NCI-H1417 (cell line): ENCODE measurements around the gene SIGLEC6.
A peak's percentile ranks its signal among the peaks of the same experiment; 100 is the strongest.

Experiments
- DNase-seq, 3 experiments: peaks; one replicate each; lab custom pipeline; 2025; lab: John Stamatoyannopoulos, UW

Gene SIGLEC6

DNA sequence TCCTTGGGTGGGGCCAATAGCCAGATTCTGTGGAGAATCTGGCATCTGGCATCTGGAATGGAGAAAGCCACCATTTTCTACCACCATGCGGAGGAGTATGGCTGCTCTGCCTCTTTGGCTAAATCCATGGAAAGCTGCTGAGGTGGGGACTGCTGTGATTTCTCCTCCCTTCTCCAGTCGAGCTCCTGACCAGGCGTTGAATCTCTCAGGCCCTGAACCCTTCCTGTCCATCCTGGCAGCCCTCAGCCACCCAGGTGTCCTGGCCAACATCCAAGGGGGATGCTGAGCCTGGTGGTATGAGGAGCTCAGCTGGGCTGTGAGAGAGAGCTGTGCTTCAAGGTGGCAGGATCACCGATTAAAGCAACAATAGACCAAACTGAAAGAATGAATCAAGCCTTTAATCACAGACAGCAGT lies 17.4 kb upstream of the SIGLEC6 start:
- DNase-seq: no peak

DNA sequence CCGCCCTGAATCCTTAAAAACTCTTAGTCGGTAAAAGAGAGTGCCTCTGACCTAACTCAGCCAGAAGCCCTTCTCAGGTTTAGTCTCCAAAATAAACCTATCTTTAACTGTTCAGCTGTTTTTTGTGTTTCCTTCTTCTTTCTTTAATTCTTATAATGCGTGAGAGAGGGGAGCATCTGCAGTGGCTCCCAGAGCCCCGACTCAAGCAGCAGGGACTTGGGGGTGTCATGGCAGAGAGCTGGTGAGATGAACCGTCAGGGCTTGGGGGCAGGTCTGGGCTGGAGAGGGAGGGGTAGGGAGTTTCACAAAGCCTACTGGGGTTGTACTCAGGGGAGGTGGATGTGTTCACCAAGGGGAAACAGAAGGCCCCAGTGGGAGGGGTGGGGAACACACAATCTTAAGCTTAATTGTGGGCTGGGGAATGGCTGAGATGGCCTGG lies 16.8 kb upstream of the SIGLEC6 start:
- no peak for DNase-seq

DNA sequence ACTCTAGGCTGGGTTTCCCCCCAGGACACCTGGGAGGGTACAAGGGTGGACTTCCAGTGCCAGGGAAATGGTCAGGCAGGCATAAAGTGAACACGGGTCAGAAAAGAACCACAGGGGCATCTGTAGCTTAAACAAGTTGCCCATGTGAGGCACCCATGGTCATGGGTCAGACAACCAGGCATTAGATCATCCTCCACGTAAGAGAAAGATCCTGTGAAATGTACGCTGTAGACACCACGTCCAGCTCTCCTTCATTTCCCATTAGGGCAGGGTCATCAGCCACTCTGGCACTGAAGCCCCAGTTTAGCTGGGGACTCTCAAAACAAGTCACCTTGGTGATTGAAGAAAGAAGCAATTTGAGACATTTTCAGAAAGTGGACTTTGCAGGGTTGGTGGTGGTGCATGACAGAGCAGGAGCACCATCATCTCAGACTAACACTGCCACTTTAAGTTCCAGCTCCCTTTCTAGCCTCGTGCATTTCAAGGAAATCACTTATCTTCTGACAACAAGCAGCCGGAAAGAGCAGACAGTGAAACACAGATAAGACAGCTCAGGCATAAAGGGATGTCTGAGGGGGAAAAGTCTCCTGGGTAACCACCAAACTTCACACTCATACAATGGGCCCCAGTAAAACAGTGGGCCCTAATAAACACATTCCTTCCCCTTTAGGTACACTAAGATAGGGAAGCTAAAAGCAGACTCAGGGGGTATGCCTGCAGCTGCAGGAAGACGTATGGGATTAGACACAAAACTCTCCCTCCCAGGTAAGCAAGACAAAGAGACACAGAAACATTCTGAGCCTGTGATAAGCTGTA lies 16.1 kb upstream of the SIGLEC6 start:
- no peak for DNase-seq

DNA sequence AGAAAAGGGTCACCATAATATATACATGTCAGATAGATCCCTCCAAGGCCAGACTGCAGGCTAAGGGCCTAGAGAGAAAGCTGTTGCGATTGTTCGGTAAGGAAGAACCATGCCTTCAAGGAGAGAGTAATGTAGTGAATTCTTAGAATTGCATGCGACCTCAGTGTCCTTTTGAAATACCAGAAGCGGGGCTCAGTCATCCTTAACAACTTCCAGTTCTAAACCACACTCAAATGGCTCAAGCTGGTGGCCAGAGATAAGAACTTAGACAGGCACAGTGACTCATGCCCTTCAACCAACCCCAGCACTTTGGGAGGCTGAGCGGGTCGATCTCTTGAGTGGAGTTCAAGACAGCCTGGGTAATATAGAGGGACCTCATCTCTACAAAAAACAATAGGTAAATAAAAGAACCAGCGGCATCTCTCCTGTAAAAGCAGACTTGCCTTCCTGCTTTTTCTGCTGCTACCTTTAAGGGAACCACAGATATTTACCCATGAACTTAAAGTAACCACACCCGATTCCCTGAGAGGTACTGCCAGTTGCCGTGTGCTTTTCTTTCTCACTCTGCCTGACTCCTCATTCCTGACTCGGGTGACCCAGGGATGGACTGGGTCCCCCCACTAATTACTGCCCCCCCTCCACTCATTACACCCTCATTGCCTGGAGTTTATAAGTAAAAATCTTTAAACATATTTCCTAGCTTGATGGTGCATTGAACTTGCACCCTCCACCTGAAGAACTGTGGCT lies 15.4 kb upstream of the SIGLEC6 start:
- no peak for DNase-seq

DNA sequence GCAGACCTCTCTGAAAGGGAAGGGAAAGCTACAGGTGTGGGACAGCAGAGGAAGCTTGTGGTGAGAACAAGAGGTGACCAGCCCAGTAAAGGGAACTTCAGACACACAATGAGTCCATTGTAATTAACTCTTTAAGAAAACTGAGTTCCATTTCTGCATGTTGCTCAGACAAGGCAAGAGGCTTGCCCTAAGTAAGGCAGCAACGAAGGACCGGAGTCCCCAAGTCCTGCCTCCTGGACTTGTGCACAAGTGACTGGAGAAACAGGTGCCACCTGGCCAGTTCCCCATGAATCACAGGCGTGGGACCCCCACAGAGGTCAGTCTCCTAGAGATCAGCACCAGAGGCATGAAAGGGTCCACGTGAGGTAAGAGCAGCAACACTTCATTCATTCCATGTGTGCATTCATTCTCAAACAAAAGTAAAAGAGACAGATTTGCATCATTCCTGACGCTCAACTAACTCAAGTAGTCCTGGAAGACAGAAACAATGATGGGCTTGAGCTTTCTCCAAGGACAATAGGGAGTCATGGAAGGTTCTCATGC lies 14.7 kb upstream of the SIGLEC6 start:
- DNase-seq: no peak

DNA sequence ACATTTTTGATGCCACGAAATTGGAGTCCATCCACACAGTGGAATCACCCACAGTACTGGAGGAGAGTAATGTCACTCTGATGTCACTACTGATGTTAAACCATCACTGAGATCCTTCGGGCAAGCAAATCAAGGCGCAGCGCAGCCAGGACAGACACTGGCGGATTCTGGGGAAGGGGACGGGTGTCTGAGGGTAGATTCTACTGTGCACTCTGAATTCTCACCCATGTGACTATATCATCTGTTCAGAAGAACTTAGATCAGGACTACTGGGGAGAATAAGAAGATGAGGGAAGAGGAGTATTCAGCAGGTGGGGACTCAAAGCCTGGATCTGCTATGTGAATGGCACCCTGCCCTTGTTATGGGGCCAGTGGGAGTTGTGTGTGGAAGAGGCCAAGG lies 12.6 kb upstream of the SIGLEC6 start:
- no peak for DNase-seq

DNA sequence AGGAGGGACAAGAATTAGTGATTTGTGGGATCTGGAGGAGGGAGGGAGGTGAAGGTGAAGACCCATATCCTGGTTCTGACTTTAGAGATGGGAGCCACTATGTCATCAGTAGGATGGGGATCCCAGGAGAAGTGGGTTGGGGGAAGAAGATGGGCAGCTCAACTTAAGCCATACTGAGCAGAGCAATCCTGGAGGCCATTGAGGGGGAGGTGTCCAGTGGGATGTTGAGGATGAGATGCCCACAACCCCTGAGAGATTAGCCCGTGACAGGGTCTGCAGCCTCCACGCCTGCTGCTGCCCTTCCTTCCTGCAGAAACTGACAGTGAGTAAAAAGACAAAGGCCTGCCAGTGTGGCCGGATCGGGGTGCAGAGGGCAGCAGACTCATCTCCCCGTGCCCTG lies 11.2 kb upstream of the SIGLEC6 start:
- DNase-seq: no peak

DNA sequence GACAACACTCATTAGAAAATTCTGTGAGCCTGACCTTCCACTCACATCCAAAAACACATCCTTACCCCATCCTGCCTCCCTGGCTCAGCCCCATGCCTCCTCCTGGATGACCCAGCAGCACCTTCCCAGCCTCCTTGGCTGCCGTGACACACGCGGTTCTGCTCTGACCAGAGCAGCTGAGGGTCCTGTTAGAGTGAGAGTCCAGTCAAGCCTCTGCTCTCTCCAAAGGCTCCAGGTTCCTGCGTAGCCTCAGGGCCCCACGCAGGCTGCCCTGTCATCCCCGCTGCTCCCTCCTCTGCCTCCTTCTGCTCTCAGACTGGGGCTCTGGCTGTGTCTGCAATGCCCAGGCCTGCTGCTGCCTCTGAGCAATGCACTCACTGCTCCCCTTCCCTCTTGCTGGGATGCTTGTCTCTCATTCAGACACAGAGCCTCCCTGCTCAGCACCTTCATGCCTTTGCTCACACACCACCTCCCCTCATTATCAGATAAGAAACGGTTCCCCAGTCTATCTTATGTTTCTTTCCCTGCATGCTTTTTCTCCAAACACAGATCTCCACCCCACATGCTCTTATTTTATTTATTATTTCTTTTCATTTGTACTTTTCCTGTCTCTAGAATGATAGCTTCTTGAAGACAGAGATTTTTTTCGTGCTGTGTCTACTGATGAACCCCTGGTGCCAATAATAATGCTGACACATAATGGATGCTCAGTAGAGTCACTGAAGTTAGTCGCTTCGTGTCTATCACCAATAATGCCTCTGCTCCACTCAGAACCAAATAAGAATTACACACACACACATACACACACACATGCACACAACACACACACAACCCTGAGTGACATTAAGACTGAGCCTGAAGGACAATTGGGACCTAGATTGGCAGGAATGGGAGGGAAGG lies 10.2 kb upstream of the SIGLEC6 start:
- DNase-seq: no peak

DNA sequence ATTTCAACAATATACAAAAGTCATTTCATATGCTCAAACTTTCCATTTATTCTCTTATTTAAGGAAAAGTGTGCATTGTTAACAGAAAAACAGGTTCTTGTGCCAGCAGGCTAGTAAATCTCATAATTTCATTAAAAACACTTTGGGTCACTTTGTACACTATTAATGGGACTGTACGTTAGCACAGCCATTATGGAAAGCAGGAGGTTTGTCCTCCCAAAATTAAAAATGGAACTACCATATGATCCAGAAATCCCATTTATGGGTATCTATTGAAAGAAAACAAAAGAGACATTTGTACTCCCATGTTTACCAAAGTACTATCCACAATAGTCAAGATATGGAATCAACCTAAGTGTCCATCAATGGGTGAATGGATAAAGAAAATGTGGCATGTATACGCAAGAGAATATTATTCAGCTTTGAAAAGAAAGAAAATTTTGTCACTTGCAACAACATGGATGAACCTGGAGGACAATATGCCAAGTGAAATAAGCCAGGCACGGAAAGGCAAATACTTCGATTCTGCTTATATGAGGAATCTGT lies 8.4 kb upstream of the SIGLEC6 start:
- DNase-seq: no peak

DNA sequence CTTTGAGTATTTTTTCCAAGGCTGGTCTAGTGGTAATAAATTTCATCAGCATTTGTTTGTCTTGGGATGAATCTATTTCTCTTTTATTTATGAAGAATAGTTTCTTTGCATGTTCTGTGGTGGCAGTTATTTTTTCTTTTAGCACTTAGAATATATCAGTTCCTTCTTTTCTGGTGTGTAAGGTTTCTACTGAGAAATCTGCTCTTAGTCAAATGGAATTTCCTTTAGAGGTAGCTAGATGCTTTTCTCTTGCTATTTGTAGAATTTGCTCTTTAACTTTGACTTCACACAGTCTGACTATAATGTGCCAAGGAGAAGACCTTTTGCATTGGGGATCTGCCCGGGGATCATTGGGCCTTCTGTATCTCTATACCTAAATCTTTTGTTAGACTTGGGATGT lies 4.1 kb upstream of the SIGLEC6 start:
- no peak for DNase-seq

DNA sequence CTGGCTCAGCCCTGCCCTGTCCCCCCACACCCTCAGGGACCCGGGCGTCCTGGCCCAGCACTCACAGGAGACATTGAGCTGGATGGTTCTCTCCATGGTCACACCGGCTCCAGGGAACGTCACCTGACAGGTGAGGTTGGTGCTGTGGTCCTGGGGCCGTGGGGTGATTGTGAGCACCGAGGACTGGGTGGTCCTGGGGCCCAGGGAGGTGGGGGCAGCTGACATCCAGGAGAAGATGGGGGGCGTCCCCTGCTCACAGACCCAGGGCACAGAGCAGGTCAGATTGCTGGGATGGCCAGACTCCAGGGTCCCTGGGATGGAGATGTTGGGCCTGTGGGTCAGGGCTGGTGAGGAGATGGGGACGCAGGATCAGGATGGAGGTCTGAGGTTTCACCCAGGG lies 854 bp downstream of the SIGLEC6 start:
- DNase-seq: no peak

DNA sequence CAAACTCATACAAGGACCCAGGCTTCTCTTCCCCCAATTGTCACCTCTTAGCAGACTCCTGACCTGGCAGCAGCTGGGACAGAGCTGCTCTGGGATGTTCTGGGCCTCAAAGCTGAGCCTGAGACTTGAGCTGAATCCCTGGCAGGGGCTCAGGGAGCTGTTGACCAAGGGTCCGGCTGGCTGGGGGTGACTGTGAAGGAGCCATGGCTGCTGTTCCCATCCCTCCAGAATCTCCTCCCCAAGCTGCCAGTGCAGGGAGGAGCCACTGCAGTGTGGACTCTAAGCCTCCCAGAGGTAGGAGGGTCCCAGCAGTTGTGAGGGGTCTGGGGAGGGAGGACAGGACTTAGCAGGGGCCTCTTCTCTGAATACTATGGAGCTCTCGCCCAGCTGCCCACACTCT lies 2.2 kb downstream of the SIGLEC6 start:
- DNase-seq: no peak

DNA sequence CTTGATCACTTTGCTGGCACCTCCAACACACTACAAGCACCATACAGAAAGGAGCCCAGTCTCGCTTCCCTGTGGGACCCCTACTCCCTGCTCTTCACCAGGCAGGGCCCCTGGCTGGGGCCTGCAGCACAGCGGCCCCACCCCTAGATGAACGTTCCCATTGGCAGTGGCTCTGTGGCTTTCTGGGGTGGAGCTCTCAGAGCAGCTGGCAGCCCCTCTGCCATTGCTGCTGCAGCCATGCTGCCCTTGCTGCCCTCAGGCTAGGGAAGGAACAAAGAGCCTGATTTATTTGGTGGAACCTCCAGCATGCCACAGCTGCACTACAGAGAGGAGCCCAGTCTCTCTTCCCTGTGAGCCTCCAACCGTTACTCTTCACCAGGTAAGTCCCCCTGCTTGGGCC lies 5.8 kb downstream of the SIGLEC6 start:
- DNase-seq: peak in 1 of 3 experiments; percentile 1

DNA sequence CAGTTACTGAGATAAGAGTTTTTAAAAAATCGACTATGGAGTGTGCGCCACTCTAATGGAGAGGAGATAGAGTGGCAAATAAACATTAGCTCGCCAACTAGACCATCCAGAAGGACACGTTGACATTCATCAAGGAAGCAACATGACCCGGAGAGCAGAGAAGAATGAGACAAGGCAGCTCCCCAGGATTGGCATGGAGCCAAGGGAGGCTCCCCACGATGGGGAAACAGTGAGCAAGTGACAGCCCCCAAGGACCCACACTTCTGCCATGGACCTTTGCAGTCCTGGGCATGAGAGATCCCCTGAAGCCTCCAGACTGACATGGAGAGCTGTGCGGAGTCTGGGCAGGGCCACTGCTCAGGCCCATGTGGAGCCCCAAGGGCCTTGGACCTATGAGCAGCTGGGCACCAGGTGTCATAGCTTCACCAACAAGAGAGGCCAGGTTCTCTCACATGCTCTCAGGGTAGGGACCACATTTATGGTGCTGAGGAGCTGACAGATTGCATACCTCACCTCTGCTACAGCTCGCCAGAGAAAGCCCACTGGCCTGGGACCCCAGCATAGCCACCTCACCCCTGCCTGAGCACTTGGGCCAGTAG lies 6.7 kb downstream of the SIGLEC6 start:
- DNase-seq: no peak

DNA sequence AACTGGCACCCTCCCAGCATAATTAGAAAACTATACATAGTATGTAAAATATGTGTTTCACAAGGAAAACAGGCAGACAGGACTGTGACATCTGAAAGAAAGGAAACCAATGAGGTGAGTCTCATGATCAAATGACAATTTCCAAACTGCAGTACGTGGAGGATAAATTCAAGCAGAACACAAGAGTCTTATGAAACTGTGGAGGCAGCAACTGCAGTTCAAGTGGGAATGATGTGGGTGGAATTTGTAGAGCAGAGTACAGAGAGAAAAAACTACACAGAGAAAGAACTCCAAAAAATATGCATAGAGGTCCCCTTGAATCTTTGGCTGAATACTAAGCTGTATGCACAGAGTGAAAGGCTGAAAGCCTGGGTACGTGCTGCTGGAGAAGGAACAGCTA lies 9.7 kb downstream of the SIGLEC6 start:
- DNase-seq: no peak

DNA sequence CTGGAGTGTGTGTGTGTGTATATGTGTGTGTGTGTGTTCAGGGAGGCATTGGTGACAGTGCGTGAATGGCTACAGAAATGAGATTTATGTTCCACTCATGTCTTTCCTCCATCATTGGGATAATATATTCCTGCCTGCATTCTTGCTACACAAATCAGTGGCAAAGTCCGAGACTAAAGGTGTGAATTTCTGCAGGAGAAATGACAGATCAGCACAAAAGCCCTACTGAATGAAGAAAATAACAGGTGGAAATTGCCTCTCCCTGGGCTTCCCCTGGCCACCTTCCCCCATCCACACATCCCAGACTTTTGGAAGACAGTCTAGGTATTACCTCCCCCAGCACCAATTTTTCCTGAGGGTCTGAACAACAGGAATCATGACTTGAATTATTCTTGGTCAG lies 10.1 kb downstream of the SIGLEC6 start:
- DNase-seq: no peak

DNA sequence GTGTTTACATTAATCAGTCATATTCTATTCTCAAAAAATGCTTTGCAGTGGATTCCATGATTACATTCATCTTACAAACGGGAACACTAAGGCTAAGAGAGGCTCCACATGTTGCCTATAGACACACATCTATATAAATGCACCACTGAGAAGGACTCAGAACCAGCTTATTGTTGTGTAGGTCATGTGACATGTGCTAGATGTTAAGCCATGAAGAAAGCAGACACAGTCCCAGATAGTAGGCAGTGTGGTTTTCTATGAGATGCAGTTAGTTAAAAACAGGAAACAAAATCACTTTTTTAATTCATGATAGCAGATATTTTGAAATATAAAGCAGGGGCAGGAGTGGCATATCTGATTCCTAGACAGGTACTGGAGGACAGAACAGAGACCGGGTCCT lies 10.7 kb downstream of the SIGLEC6 start:
- DNase-seq: no peak

DNA sequence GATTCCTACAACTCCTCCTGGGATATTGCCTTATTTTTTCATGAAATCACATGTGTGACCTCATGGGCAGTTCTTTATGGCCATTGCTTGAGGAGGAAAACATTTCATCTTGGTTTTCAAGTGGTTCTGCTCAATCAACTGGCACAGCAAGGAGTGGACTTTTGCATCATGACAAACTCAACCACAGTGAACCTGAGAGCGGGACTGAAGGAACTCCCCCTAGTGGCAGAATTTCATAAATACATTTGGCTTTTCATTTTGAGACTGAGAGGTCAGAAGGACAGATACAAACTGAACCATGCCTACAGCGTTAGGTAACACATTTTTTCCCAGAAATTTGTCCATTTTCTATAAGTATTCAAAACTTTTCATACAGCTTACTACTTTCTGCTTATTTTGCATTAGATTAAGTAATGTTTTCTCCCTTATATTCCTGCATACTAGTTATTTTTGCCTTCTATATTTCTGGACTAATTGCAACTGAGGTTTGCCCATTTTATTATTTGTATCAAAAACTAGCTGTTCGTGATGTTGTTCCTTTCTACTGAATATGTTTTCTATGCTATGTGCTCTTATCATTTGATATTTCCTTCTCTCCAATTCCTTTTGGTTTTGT lies 16.5 kb downstream of the SIGLEC6 start:
- peak; percentile 6 to 58 (median 51) for DNase-seq

DNA sequence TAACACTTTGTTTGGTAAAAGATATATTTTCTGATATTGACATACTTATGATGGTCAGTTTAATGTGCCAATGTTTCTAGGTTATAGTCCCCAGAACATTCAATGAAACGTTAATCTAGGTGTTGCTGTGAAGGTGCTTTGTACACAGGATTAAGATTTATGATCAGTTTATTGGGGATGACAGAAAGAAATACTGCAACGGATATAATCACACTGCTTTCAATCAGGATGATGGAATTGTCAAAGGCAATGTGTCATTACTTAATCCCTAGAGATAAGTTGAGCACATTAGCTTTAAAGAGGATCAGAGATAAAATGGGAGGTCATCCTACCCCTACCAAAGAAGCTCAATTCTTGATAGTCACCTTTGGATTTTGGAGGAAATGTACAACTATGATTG lies 17.5 kb downstream of the SIGLEC6 start:
- DNase-seq: no peak

DNA sequence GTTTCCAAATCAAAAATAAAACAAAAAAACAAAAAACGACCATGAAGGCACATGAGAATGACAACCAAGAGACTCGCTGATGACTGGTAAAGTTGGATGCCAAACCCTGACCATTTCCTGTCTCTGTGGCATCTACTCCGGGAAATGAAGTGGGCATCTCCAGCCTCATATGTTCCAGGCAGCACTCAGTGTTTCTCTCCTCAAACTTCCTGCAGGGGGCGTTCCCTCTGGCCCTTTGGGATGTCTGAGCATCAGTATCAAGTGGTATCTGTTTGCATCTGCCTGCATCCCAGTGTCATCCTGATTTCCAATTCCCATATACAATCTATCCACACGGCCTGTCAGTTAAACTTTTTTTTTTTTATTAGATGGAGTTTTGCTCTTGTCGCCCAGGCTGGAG lies 20.1 kb downstream of the SIGLEC6 start:
- peak in 1 of 3 experiments; percentile 1 for DNase-seq
